GM19467 (cell line): ENCODE results near the gene UNC45B.
"Not testable (repeated sequence)": the region's sequence is repeated elsewhere in the genome, so short reads cannot be mapped to it uniquely, and the experiment has no call there.

ENCODE experiments used
- ATAC-seq: cut with Tn5 transposase; IDR thresholded peaks from one replicate; pipeline ENCODE4 v1.9.1; 2021; ENCODE audit warnings: mild to moderate bottlenecking, moderate library complexity; ENCODE audit not compliant: unreplicated experiment

Gene UNC45B, protein sequence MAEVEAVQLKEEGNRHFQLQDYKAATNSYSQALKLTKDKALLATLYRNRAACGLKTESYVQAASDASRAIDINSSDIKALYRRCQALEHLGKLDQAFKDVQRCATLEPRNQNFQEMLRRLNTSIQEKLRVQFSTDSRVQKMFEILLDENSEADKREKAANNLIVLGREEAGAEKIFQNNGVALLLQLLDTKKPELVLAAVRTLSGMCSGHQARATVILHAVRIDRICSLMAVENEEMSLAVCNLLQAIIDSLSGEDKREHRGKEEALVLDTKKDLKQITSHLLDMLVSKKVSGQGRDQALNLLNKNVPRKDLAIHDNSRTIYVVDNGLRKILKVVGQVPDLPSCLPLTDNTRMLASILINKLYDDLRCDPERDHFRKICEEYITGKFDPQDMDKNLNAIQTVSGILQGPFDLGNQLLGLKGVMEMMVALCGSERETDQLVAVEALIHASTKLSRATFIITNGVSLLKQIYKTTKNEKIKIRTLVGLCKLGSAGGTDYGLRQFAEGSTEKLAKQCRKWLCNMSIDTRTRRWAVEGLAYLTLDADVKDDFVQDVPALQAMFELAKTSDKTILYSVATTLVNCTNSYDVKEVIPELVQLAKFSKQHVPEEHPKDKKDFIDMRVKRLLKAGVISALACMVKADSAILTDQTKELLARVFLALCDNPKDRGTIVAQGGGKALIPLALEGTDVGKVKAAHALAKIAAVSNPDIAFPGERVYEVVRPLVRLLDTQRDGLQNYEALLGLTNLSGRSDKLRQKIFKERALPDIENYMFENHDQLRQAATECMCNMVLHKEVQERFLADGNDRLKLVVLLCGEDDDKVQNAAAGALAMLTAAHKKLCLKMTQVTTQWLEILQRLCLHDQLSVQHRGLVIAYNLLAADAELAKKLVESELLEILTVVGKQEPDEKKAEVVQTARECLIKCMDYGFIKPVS

DNA sequence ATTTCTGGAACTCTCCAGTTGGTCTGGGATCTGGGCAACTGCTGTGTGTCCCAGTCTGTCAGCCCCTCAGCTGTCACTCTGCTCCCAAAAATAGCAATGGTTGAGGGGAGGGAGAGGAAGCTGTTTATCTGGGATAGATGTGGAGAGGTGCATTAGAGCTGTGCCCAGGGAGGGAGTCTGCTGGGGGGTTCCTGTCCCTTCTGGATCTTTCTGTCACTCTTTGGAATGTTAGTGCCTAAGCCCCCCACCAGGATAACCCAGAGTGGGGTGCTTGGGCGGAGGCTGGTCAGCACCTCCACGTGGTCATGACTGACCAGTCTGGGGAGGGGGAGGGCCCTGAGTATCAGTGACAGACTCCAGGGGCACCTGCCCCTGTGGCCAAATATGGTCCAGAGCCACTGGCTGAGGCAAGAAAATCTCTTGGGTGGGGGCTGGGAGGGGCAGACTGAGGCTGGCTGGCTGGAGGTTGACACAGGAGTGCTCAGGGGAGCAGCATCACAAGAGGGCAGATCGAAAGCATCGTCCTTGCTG, at the start of gene UNC45B:
TSS of gene UNC45B (plus strand) at position 443 of the 531 bp plus-strand sequence. CDS start 447 bp downstream, outside the sequence.
- ATAC-seq: no peak

DNA sequence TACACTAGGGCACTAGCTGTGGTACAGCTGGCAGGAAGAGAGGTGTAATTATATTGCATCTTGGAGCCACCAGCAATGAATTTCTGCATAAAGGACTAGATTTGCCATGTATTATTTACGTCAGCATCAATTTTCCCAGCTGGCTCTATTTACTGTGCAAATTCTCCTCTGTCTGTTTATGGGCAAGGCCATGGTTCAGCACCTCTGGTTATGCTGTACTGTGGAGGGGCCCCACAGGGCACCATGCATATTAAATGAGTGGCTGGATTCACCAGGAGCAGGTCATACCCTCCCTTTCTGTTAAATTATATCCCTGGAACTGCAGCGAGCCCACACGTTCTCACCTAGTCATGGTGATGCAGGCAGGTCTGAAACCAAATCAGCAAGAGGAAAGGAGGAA, 47.7 kb upstream of the UNC45B start:
- ATAC-seq: no peak

DNA sequence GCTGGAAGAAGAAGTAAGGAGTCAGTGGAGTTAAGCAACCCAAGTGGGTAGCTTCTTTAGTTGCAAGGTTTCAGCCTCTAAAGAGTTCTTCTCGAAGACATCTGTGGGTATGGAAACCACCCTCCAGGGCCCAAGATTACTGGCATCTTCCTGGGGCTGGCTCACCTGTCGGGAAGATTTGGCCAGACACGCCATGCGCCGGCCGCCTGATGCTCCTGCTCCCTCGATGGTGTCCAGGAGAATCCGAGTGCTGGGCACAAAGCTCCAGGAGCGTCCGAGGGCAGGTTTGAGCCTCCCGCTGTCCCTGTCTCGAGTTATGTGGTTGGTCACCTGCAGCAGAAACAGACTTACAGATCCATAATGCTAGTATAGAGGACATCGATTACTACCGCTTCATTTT, 46.6 kb upstream of the UNC45B start:
- no peak for ATAC-seq

DNA sequence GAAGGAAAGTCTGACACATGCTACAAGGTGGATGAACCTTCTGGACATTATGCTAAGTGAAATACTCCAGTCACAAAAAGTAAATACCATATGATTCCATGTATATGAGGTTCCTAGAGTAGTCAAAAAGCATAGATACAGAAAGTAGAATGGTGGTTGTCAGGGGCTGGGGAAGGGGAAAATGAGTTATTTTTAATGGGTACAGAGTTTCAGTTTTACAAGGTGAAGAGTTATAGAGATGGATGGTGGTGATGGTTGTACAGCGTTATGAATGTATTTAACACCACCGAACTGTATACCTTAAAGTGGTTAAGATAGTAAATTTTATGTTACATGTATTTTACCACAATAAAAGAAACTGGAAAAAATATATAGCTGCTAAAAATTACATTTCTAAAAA, 45.9 kb upstream of the UNC45B start:
- no peak for ATAC-seq

DNA sequence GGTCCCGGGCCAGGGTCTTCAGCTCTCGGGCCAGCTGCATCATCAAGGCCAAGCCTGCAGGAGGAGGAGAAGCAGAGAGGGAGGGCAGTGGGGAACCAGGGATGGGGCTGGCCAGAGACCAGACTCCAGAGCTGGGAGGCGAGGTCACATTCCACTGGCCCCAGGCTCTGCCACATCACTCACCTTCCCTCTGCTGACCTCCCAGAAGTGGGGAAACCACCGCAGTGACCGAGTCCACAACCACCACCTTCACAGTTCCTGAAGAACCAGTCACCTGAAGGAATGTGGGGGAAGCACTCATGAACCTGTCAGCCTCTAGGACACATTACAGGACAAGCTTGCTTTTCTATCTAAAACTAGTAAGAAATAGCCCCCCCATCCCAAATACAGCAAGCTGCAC, 44.3 kb upstream of the UNC45B start:
- ATAC-seq: no peak

DNA sequence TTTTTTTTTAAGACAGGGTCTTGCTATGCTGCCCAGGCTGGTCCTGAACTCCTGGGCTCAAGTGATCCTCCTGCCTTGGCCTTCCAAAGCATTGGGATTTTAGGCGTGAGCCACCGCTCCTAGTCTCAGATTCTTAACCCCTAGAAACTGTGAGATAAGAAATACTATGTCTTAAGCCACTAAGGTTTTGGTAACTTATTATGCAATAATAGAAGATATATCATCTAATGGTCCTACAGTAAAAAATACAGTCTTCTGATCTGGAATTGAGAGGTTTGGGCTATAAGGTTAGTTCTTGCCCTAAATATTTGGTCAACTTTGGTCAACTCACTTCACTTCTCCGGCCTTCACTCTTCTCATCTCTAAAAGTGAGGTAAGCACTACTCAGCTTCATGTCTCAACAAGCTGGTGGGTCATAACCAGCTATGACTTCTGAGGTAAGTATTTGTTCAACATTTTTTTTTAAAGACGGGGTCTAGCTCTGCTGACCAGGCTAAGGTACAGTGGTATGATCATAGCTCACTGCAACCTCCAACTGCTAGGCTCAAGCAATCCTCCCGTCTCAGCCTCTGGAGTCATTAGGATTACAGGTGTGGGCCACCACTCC, 42.7 kb upstream of the UNC45B start:
- ATAC-seq: no peak

DNA sequence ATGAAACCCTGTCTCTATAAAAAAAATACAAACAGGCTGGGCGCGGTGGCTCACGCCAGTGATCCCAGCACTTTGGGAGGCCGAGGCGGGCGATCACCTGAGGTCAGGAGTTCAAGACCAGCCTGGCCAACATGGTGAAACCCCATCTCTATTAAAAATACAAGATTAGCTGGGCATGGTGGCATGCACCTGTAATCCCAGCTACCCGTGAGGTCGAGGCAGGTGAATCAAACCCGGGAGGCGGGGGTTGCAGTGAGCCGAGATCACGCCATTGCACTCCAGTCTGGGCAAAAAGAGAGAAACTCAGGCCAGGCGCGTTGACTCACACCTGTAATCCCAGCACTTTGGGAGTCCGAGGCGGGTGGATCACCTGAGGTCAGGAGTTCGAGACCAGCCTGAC, 36.8 kb upstream of the UNC45B start:
- ATAC-seq: not testable (repeated sequence)

DNA sequence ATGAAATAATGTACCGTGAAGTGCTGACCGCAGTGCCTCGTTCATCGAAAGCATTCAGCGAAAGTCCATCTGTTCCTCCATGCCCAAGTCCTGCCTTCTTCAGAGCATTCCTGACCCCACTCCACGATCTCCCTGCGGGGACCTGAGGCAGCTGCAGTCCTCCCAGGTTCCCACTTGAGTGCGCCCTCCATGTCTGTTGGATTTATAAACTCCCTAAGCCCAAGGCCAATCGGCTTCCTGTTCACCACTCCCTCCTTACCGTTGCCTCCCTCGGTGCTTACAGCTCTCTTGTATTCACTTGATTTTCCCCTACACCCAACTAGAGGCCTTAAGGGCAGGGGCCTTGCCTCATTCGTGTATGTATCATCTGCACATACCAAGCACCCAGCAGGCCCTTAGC, 30.8 kb upstream of the UNC45B start:
- no peak for ATAC-seq

DNA sequence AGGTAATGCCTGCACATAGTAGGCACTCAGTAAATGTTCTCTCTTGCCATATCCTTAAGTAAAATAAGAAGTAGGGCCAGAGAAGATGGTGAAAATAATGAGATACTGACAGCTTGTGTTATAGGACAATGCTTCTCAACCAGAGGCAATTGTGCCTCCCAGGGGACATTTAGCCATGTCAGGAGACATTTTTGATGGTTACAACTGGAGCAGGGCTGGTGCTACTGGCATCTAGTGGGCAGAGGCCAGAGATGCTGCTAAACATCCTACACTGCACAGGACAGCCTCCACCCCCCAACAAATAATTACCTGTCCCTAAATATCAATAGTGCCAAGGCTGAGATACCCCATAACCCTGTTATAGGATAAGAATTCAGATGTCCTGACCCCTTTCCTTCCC, 29.6 kb upstream of the UNC45B start:
- ATAC-seq: no peak

DNA sequence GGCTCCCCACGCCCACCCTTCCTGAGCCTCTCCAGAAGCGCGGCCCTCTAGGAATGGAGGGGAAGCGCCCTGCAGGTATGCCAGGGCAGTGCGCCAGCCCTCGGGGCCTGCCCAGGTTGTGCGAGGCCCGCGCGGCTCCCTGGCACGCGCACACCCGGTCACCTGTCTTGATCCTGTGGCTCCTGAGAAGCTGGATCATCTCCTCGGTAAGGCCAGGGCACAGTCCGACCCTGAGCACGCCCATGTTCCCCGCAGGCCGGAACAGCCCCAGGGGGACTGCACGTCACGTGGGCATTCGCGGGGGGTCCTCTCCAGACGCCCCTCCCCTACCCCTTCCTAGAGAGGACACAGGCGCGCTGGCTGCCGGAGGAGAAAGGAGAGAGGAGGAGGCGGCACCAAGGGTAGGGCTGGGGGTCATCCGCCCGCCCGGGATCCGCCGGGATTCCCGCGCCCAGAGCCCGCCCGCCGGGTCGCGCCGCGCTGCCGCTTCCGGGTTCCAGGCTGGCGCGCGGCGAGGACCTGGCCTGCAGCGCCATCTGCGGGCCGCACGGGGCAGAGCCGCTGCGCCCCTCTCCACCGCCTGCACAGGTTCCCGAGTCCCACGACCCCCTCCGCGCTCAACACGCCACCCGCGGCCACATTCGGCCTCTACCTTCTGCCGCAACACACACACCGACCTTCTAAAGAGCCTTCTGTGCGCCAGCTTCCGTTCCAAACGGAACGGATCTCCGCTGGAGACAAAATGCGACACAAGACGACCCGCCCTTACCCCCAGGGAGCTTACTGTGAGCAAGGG, 28.0 kb upstream of the UNC45B start, which contains the start of gene RAD51D:
TSS of gene RAD51D (minus strand) at position 491 of the 796 bp plus-strand sequence. CDS start at position 244, 247 bp downstream.
- ATAC-seq: peak; percentile 76

DNA sequence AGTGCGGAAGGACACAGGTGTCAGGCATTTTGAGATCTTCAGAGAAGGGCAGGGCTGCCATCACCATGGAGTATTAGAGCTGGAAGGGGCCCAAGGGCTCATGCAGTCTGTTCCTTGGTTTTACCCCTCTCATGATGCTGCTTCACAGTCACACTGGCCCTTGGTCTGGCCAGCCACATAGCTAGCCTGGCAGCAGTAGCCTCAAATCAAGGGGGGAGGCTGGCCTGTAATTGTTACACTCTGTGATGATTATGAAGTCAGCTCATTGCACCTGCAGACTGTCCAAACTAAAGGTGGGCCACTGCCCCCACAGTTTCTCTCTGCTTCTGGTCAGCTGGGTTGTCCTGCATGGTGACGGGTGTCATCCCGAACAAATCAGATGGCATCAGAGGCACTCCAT, 26.3 kb upstream of the UNC45B start, which contains the start of gene FNDC8:
TSS of gene FNDC8 (plus strand) at position 301 of the 400 bp plus-strand sequence. CDS start at position 380, 79 bp downstream.
- ATAC-seq: no peak

DNA sequence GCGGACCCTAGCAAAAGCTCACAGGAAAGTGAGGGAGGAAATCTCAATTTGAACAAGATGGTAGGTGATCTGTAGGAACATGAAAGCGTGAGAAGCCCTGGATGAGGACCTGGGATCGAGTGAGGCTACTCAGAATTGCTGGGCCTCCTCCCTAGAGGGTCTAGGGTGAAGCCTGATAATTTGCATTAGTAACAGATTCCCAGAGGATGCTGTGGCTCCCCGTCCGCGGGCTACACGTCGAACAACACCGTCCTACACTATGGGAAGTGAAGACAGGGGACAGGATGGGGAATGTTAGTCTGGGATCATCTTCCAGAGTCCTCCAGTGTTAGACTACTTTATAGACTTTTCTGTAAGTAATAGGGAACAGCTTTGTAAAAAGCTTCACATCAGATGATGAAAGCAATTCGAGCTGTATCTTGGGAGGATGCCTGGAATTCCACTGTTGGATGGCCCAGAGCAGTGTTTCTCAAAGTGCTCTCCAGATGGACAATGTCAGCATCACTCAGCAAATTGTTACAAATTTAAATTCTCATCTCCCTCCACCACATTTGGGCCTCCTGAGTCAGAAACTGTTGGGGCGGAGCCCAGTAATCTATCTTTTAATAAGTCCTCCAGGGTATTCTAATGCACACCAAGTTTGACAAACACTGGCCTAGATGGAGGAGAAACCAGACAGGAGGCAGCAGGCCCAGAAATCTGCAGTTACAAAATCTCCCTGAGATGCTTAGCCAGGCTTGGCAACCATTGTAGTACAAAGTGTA, 19.7 kb upstream of the UNC45B start:
- ATAC-seq: no peak

DNA sequence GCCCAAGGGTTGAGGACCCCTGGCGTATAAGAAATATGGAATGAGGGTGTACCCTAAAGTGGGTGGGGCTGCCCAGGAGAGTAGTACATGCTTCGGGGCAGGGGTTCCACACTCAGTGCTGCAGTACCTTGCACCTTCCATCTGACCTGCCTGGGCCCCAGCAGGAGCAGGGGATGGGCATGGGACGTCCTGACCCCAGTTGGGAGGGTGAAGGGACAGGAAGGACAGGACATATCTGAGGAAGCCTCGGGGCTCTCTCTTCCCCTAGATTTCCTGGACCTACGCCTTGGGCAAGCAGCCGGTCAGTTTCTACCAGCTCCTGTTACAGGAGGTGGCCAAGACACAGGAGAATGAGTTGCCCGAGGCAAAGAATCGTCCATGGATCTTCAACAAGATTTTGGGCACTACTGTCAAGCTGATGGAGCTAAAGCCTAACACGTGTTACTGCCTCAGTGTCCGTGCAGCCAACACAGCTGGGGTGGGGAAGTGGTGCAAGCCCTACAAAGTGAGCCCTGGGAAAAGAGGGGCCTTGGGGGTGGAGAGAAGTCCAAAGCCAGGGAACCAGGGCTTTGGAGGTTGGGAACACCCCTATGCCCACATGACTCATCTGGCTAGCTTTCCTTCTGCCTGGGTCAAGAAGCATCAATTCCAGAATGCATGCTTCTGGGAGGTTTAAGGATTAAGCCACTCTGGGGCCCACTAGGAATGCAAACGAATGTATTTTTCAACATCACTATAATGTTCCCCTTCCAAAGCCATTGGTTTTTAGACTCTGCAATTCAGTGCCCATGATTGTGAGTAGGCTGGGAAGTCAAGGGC, 18.3 kb upstream of the UNC45B start:
- no peak for ATAC-seq

DNA sequence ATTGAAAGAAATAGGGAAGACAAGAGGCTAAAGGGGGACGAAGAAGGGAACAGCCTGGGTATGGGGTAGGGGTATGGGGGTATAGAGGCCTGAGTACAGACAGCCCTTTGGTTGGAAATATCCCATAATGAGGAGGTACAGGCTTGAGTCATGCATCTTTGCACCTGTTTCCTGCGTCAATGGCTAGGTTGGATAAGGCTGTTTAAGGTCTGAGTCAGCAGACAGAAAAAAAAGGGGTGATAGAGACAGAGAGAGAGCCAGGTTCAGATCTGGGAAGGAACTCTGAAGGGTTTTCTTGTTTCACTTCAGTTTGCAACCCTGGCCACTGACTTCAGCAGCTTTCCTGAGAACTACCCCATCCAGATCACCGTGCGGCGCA, 17.7 kb upstream of the UNC45B start:
- ATAC-seq: no peak

DNA sequence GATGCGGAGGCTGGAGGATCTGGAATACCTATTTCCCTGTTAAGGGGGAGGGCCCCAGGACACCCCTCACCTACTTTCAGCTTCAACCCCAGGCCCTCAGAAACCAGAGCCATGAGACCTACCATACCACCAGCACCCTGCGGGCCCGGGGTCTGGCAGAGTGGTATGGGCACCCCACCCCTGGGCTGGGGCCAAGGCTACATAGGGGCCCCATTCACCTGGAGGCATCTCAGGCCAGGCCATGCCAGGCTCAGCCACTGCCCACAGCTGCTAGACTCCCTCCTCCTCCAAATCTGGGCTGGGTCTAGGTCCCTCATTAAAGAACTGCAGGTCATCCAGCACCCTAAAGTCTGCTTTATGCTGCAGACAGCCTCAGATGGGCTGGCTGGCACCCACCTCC, 17.2 kb upstream of the UNC45B start:
- ATAC-seq: no peak

DNA sequence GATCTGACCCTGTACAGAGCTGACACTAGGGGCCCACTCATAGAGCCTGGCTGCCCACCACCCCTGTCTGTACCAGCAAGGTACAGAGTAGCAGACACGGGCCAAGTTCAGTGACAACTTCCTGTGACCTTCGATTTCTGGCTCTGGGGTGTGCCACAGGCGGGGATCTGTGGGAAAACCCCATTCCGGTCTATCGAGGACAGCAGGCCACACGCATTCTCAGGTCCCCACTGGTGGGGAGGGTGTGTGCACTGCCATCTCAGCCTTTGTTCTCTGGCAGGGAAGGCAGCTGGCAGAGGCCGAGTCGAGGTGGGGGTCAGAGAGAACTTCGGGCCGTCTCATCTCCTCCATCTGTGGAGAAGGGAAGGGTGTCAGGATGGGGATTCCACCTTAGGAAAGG, 15.5 kb upstream of the UNC45B start:
- ATAC-seq: no peak

DNA sequence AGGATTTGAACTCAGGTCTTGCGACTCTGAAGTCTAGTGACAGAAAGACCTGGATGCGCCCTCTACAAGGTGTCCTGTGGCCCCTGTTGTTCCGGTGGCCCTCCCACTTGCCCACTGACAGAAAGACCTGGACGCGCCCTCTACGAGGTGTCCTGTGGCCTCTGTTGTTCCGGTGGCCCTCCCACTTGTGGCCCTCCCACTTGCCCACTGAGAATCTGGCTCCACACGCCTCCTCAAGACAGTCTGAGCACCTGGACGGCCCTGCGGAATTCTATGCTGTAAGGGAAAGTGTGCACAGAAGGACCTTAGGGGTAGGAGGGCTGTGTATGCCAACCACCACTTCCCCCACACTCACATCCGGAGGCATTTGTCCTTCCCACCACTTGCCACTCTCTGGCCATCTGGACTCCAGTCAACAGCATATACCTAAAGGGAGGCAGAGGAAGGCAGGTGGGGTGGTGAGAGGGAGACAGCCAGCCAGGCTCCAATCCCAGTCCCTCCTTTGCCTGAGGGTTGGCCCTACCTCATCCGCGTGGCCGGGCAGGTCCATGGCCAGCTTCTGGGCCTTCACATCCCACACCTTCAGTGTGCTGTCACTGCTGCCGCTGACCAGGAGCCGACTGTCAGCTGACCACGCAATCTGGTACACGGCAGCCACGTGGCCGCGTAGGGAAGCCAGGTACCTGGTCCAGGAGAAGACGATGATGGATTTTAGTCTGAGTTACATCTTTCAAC, 14.6 kb upstream of the UNC45B start:
- ATAC-seq: no peak

DNA sequence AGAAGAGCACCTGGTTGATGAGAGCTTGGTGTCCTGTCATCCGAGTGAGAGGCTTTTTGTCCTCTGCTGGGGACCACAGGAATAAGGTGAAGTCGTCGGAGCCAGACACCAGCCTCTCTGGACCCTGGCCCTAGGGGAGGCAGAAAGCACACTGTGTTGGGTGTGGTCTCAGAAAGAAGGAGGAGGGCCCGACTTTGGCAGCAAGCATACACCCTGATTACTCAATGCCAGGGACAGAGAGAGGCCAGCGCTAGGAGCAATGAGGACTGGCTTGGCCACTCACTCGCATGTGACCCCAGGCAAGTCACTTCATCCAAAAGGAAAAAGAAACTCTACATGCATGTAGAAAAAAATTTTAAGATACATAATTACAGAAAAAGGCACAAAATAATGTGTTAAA, 12.3 kb upstream of the UNC45B start:
- no peak for ATAC-seq
